Left hindlimb (tissue), 1 donor: Measurements from ENCODE around the gene KCNE4.

Experiments
- DNase-seq: peaks from one replicate; pipeline ENCODE4 v3.0.0-alpha.2; 2018

Gene KCNE4, protein sequence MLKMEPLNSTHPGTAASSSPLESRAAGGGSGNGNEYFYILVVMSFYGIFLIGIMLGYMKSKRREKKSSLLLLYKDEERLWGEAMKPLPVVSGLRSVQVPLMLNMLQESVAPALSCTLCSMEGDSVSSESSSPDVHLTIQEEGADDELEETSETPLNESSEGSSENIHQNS

DNA sequence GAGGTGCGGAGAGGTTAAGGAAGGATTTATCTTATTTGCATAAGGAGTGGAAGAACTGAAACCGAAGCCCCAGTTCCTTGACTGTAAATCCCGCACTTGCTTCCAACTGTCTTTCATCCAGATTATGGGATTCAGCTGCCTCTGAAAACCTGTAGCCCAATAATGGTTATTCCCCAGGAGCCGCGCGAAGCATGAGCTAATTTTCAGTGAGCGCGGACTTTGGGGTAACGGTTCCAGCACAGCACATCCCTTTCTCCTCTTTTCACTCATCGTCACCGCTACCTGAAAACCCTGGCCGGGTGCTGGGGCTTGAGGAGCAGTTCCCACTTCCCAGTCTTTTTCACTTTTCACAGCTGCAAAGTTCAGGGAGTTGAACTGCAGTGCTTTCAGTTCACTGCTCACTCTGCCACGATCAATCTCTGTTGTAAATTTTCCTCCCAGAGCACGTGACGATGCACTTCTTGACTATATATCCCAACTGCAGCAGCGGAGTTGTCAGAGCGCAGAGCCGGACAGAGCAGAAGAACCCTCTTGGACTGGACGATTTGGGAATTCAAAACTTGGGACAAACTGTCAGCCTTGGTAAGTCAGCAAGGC lies at the start of gene KCNE4:
Gene KCNE4, plus strand, starts transcription at position 498 of the 597 bp plus-strand sequence. CDS start 641 bp downstream, outside the sequence.
- peak; percentile 79 for DNase-seq

- DNase-seq = no peak
Observed at GRCh38 chr2:223003191-223003590, 48.8 kb upstream of the KCNE4 start.

DNA sequence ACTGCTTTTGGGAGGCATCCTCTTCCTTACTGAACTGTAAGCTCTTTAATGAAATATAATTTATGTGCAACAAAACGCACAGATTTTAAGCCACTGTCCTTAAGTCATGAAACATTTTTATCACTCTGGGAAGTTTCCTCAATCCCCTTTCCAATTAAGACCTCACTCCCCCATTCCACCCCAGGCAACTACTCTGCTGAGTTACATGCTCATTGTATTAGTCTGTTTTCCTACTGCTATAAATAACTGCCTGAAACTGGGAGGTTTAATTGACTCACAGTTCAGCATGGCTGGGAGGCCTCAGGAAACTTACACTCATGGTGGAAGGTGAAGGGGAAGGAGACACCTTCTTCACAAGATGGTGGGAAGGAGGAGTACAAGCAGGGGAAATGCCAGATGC lies 46.5 kb upstream of the KCNE4 start:
- DNase-seq = no peak

GRCh38 chr2:223007531-223007930 lies 44.5 kb upstream of the KCNE4 start:
- no peak for DNase-seq

GRCh38 chr2:223008162-223008561 lies 43.8 kb upstream of the KCNE4 start:
- DNase-seq = no peak

DNA sequence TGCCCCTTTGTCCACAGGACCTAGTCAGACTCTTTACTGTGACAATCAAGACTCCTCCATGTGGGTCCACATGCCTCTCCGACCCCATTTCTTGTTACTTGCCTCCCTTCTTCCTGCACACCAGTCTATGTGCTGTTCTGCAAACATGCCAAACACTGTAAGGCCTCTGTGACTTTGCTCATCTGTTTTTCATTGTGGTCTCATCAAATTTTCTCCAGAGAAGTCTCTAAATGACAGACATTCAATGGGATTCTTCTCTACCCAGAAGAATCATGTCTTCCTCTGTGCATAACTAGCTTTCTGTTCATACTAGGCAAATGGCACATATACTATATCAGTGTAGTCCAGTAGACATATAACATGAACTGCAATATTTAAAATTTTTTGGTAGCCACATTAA lies 43.0 kb upstream of the KCNE4 start:
- no peak for DNase-seq

- no peak for DNase-seq
Observed at GRCh38 chr2:223010641-223011040, 41.3 kb upstream of the KCNE4 start.

DNA sequence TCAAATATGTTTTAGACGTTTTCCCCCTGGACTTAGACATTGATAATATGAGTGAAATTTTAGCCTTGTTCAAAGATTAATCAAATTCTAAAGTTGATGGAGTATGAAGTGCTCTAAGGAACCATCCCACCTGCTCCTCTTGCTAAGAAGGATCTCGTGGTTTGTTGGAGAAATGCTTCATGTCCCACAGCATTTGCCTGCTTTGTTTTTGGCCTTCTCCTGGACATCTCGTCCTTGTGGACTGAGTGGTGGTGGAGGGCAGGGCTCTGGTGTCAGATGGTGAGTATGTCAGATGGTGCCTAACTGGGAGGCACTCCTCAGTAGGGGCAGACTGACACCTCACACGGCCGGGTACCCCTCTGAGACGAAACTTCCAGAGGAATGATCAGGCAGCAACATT lies 39.7 kb upstream of the KCNE4 start:
- DNase-seq = no peak

DNA sequence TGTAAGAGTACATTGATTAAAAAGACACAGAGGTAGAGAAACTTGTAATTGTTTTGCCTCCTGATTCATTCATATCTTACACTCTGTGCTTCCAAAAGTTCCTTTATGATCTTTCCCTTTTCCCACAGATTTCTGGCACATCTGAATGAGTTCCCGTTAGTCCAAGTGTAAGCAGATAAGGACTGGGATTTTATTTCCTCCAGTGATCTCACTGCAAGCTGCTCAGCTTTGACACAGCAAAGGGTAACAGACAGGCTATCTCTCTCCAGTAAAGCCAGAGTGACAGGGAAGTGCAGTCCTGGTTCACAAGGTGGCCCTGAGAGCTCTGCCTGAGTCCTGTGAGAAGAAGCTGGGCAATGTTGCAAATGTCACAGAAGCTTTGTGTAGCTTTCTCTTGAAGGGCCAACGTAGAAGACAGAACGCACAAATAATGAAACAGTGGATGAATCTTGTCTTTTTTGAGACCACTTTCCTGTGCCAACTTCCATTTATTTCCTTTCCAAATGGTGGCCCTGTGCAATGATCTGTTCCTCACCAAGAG lies 32.5 kb upstream of the KCNE4 start:
- DNase-seq = no peak

GRCh38 chr2:223019987-223020717 lies 31.8 kb upstream of the KCNE4 start:
- no peak for DNase-seq

- DNase-seq = no peak
Observed at GRCh38 chr2:223020971-223021675, 30.9 kb upstream of the KCNE4 start.

DNA sequence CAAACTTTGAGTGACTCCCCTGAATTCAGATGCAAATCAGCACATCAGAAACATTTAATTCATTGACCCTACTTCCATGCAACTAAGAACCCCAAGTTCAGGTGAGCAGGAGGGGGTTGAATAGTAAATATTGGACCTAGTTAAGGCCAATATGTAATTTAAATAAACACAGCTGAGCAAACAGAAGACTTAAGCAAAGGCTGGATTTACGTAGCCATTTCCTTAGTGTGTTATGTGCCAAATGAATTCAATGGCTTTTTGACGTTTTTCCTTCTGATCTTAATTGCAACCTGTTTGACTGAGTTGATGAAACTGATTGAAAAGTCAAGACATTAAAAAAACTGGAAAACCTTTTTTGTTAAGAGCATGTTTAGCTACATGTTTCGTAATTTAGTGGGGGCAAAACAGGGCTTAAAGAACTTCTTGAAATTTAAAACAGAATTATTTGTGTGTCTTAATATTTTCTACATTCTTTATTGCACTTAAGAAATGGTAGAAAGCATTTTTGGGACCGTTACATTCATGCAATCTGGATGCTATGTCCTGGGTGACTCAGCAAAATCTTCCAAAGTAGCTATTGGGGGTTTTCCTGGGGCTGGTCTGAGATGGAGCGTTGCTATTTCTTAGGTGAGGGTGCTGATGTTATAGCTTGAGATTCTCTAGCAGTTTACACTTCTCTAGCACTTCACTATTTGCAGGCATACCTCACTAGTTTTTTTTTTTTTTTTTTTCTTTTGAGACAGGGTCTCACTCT lies 25.5 kb upstream of the KCNE4 start:
- no peak for DNase-seq

DNA sequence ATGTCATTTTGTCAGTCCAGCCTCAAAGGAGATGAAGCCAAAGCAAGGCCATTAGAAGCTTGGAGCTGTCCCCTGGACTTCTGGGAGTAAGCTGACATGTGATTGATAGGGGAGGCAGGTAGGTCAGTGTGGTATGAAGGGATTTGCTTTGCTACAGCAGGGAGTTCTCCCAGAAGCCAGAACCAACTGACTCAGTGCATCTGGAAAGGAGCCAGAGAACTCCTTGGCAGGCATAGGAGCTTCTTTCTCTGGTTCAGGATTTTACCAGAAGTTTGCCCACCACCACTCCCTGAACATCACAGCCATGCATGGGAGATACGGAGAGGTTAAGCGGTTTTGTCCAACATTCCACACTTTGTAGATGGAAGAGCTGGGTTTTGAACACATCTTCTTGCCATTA lies 24.5 kb upstream of the KCNE4 start:
- DNase-seq = no peak

GRCh38 chr2:223029287-223029686 lies 22.7 kb upstream of the KCNE4 start:
- no peak for DNase-seq

DNA sequence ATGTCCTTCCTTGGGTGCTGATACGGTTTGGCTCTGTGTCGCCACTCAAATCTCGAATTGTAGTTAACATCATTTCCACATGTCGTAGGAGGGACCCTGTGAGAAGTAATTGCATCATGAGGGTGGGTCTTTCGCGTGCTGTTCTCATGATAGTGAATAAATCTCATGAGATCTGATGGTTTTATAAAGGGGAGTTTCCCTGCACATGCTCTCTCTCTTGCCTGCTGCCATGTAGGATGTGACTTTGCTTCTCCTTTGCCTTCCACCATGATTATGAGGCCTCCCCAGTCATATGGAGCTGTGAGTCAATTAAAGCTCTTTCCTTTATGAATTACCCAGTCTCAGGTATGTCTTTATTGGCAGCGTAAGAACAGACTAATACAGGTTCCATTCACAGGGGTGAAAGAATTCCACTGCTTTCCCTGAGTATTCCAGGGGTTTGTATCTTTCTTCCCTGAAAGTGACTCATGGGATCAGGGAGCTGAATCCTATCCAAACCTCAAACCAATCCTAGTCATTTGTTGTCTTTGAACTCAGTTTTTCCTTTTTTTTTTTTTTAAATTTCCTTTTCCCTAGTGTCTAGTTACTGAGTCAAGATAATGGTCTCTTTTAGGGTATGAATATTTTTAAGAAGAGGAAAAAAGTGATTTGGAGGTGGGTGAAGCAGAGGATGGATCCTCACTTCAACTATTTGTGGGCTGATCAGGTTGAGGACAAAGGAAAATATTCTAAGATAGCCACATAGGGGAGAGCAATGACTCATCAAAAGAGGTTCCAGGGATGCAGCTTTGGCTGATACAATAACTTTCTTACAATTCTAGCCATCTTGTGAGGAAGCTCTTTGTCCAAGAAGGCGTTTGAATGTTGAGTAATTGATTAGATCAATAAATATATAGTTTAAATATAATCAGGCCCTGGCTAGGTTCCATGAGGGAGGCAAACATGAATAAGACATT lies 19.5 kb upstream of the KCNE4 start:
- no peak for DNase-seq

- no peak for DNase-seq
Observed at GRCh38 chr2:223034221-223034975, 17.6 kb upstream of the KCNE4 start.

DNA sequence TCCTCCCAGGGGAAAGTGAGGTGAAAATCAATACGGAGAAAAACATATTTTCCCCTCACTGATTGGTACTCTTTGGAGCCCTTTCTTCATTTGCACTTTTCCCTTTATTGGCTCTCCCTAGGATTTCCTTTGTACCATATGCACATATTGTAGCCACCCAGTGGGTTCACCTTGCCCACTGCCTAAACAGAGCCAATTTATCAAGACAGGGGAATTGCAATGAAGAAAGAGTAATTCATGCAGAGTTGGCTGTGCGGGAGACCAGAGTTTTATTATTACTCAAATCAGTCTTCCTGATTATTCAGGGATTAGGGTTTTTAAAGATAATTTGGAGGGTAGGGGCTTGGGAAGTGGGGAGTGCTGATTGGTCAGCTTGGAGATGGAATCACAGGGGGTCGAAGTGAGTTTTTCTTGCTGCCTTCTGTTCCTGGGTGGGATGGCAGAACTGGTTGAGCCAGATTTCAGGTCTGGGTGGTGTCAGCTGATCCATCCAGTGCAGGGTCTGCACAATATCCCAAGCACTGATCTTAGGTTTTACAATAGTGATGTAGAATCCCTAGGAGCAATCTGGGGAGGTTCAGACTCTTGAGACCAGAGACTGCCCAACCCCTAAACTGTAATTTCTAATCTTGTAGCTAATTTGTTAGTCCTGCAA lies 15.1 kb upstream of the KCNE4 start:
- DNase-seq = no peak

DNA sequence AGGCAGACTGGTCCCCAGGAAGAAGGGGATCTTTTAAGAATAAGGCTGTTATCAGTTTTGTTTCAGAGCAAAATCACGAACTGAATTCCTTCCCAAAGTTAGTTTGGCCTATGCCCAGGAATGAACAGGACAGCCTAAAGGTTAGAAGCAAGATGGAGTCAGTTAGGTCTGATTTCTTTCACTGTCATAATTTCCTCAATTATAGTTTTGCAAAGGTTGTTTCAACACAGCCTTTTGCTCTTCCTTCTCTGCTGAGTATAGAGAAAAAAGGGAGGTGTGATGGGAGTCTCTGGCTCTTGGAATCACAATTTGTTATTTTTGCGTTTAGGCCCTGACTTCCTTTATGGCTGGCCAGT lies 14.6 kb upstream of the KCNE4 start:
- no peak for DNase-seq

DNA sequence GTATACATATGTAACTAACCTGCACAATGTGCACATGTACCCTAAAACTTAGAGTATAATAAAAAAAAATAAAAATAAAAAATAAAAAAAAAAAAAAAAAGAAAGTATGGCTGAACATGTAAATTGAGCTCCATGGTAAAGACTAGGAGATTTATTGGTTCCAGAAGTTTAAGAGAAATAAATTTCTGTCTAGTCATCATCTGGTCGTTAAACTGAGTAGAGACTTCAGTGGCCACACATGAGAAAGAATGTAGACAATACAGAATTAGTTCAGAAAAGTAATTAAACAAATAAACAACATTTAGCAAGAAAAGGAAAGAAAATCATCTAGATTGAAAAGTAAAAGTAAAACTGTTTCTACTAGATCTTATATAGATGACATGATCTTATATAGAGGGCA lies 12.4 kb upstream of the KCNE4 start:
- no peak for DNase-seq

GRCh38 chr2:223040527-223040926 lies 11.5 kb upstream of the KCNE4 start:
- no peak for DNase-seq
